ENCODE measurements around the gene COL26A1.

COL26A1 gene

GRCh38 chr7:101370836-101371235 lies 8.2 kb downstream of the COL26A1 start:
- CTCF ChIA-PET = interaction anchor here (0.8 to 3.6 kb wide), 4 partner anchors 10 to 41 kb away, joined by 3 to 16 read pairs (median 4); no protein-coding TSS in a partner anchor

GRCh38 chr7:101373812-101374614 lies 11.3 kb downstream of the COL26A1 start:
- no peak for DNase-seq (ENCODE audit: extremely low spot score)
- ChIA-PET POLR2A (no interaction called here), CTCF (interaction anchor here (0.9 to 2.6 kb wide), 4 partner anchors 10 to 38 kb away, joined by 3 to 10 read pairs (median 5); partner anchors contain the start of gene COL26A1)
- no peak for TF ChIP-seq CTCF (IDR thresholded peaks at IDR 0.05; ENCODE audit: control extremely low read depth, extremely low read depth, low read depth, missing control alignments)

More at GRCh38 chr7:101370836-101371235, 8.2 kb downstream of the COL26A1 start:
- no peak for TF ChIP-seq CTCF (IDR thresholded peaks at IDR 0.05; ENCODE audit: control extremely low read depth, extremely low read depth, low read depth, missing control alignments)
- POLR2A ChIA-PET = no interaction called here
- no peak for DNase-seq (ENCODE audit: extremely low spot score)

GRCh38 chr7:101374990-101375389 lies 12.3 kb downstream of the COL26A1 start:
- DNase-seq (ENCODE audit: extremely low spot score) = no peak
- TF ChIP-seq CTCF (IDR thresholded peaks at IDR 0.05; ENCODE audit: control extremely low read depth, extremely low read depth, low read depth, missing control alignments) = no peak
- POLR2A ChIA-PET = no interaction called here
- CTCF ChIA-PET = interaction anchor here (1.9 kb wide), 1 partner anchor 12 kb away, joined by 6 read pairs; the partner anchor contains the start of gene COL26A1

- POLR2A ChIA-PET = no interaction called here
- no peak for TF ChIP-seq CTCF (IDR thresholded peaks at IDR 0.05; ENCODE audit: control extremely low read depth, extremely low read depth, low read depth, missing control alignments)
- DNase-seq (ENCODE audit: extremely low spot score) = no peak
- CTCF ChIA-PET = interaction anchor here (1.1 to 1.4 kb wide), 3 partner anchors 10 to 35 kb away, joined by 4 to 6 read pairs (median 4); no protein-coding TSS in a partner anchor
These were observed 13.9 kb downstream of the COL26A1 start for GRCh38 chr7:101376601-101377000.

- DNase-seq (ENCODE audit: extremely low spot score) = no peak
- no peak for TF ChIP-seq CTCF (IDR thresholded peaks at IDR 0.05; ENCODE audit: control extremely low read depth, extremely low read depth, low read depth, missing control alignments)
- POLR2A ChIA-PET = no interaction called here
- CTCF ChIA-PET = interaction anchor here (1.1 to 1.4 kb wide), 3 partner anchors 11 to 34 kb away, joined by 4 to 6 read pairs (median 4); no protein-coding TSS in a partner anchor
These were observed 14.6 kb downstream of the COL26A1 start for GRCh38 chr7:101377189-101377736.

- POLR2A ChIA-PET = no interaction called here
- no peak for TF ChIP-seq CTCF (IDR thresholded peaks at IDR 0.05; ENCODE audit: control extremely low read depth, extremely low read depth, low read depth, missing control alignments)
- DNase-seq (ENCODE audit: extremely low spot score) = no peak
- CTCF ChIA-PET = interaction anchor here (1.0 kb wide), 1 partner anchor 62 kb away, joined by 3 read pairs; no protein-coding TSS in a partner anchor
These were observed 16.1 kb downstream of the COL26A1 start for GRCh38 chr7:101378751-101379174.

Data from GM10248 (cell line).